RKO (cell line): ENCODE measurements around the gene AMIGO2.

Source experiments
- DNase-seq: peaks from one replicate; pipeline ENCODE4 v3.0.0-alpha.2; 2016; ENCODE audit warnings: low spot score

The AMIGO2 gene

DNA sequence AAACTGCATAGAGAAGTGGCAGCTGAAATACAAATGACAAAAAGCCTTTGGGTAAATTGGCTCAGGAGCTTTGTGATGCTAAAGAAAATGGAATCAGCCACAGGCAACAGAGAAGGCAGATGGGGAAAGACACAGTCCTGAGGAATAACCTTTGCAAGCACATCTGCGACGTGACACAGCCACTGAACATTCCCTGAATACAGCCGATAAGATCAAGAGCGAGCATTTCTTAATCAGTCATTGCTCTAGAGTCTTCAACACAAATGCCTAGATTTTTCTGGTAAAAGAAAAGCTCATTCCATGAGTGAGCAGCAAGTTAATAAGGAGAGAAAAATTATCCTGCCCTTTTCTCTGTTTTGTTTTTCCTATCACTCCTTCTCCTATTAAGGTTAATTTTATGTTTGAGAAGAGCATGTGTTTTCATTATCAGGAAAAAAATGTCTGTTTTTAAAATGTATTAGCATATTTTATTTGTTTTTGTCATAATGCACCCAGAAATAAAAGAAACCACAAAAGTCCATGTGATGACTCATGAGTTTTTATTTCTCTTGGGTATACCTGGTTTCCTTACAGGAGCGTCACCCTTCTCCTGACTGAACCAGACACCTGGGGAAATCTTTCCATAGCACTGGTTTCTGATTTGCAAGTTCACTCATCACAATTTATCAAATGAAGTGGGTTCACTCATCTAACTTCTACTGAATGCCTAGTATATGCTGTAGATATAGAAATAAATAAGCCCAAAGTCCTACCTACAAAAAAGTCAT, 45.8 kb downstream of the AMIGO2 start:
- DNase-seq = no peak

DNA sequence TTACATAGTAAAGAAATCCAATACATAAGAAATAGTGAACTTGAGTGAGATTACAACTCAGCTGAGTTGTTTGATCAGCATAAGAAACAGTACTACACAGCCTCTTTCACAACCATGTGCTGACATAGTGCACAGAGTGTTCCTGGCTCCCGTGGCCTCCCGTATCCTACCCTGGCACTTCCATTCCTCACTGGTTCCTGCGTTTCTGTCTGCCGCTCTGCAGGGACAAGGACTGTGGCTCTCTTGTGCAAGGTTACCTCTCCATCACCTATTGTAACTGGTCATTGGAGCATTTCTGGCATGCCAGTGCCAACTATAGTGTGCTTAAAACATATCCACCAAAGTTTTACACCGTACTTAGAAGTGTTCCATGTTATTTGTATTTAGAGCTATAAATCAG, 46.7 kb downstream of the AMIGO2 start:
- DNase-seq = no peak

DNA sequence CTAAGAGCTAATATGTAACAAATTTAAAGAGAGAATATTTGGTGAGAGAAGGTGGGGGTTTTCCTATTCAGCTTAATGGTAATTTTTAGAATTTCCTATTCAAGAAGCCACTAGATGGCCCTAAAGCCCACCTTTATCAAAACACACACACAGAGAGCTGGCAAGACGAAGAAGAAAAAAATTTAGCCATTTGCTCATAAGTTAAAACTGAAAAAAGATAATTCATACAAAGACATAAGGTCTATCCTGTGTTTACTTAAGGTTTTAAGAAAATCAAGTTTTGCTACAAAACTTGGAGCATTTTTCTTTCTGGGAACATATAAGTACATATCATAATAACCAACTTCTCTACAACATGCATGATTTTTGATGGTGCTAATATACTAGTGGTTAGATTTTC, 47.1 kb downstream of the AMIGO2 start:
- DNase-seq = peak; percentile 66

DNA sequence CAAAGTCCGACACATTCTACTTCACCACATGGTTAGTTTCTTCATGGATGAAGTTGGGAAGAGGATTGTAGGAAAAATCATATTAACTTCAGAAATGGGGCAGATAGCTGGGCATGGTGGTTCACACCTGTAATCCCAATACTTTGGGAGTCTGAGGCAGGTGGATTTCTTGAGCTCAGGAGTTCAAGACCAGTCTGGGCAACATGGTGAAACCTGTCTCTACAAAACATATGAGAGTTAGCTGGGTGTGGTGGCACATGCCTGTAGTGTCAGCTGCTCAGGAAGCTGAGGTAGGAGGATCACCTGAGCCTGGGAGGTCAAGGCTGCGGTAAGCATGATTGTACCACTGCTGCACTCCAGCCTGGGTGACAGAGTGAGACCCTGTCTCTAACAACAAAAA, 49.9 kb downstream of the AMIGO2 start:
- DNase-seq = no peak

DNA sequence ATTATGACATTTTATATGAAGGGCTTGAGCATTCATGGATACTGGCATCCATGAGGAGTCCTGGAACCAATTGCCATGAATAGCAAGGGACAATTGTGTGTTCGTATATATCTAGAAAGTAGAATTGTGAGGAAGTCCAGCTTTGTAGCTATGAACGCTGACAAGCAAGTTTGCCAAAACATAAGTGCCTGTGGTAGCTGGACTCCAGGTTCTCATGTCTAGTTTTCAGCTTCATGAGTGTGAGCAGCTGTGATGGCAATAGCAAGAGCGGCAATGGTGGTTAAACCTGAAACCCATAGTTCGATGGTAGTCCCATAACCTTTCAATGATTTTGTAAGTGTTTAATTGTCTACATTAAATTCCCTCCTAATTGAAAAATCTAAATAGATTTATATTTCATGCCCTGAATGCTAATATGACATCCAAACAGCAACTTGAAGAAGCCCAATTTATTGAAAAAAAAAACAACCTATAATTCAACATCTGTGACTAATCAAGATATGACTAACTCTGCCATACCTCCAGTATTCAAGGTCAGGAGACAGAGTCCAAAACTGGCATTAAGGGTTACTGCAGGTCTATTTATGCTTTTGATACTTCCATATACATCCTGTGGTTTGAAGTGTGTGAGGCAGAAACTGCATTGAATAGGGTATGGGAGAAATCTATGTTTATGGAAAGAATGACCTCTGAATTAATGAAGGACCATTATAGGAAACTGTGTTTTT, 50.6 kb downstream of the AMIGO2 start:
- DNase-seq = no peak

DNA sequence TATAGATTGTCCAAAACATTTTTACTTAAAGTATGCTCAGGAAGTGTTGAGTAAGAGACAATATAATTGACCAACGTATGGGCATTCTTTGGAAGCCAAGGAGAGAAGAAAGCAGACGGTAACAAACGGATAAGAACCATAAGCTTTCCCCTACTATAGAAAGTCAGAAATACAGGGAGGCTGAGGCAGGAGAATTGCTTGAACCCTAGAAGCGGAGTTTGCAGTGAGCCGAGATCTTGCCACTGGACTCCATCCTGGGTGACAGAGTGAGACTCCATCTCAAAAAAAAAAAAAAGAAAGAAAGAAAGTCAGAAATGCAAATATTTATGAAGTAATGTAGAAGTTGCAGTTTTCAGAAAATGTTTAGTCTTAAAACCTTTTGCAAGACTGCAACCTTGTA, 51.6 kb downstream of the AMIGO2 start:
- no peak for DNase-seq
